ENCODE measurements around the gene ANTXR1. TPM values are rescaled to one million over a fixed set of nuclear protein-coding genes. Genes with fewer than 3 reads are reported as not detected.

The ANTXR1 gene
- total RNA-seq, 1 experiment from 2014 or later, result 37.3 TPM

GRCh38 chr2:69036926-69037325 lies 23.9 kb downstream of the ANTXR1 start:
- no peak overlapping the region for H2AFZ ChIP-seq (ENCODE audit: low read length)
- Mint-ChIP-seq H3K9me3 (no peaks in the 10 kb centered on the region), H3K36me3 (ENCODE audit: insufficient read depth in 1 of 3, low read depth in 3 of 3) (peaks cover 0 to 14% (median 0%) of the 10 kb centered on the region in 3 experiments; a peak in 3 of 7 replicates), H3K4me1 (peaks cover 10% of the 10 kb centered on the region in 2 experiments), H3K4me3 (no peak overlapping the region), H3K27me3 (ENCODE audit: low read depth) (no peaks in the 10 kb centered on the region), H3K27ac (no peak overlapping the region)
- TF ChIP-seq CTCF (conservative IDR thresholded peaks at IDR 0.05), result no peak
- H4K91ac ChIP-seq (ENCODE audit: insufficient read length, low read depth, low read length), result no peak overlapping the region
- H3K27me3 ChIP-seq (ENCODE audit: insufficient read depth, low read length), result no peaks in the 10 kb centered on the region
- no peaks in the 10 kb centered on the region; the same call in 1 of the 2 replicates for H3K4me1 ChIP-seq (ENCODE audit: insufficient read depth, low read length)
- no peaks in the 10 kb centered on the region for H4K20me1 ChIP-seq (ENCODE audit: control insufficient read depth, insufficient read depth, insufficient read length)
- no peak overlapping the region for H3K4me2 ChIP-seq (ENCODE audit: insufficient read depth, insufficient read length, low read length)
- H3K56ac ChIP-seq (ENCODE audit: insufficient read length, low read depth, low read length), result no peak overlapping the region
- no peak overlapping the region for H2BK5ac ChIP-seq (ENCODE audit: insufficient read length, low read length)
- H3K79me1 ChIP-seq (ENCODE audit: insufficient read depth, low read depth, low read length, poor library complexity, severe bottlenecking), result peaks cover 2% of the 10 kb centered on the region
- no peak overlapping the region for H2BK120ac ChIP-seq (ENCODE audit: low read depth, low read length, poor library complexity, severe bottlenecking)
- H2BK20ac ChIP-seq (ENCODE audit: low read depth, low read length, poor library complexity, severe bottlenecking), result no peak overlapping the region
- H3K4ac ChIP-seq (ENCODE audit: low read depth, low read length), result no peak overlapping the region
- no peak overlapping the region for H3K9ac ChIP-seq (ENCODE audit: extremely low read depth, insufficient read length, low read length)
- H4K8ac ChIP-seq (replicated peaks; ENCODE audit: insufficient read length, low read depth, low read length), result no peak overlapping the region
- no peak overlapping the region for H3K14ac ChIP-seq (ENCODE audit: insufficient read depth, low read length)
- H2BK15ac ChIP-seq (ENCODE audit: low read depth, low read length), result no peak overlapping the region
- no peaks in the 10 kb centered on the region for H3K23me2 ChIP-seq (ENCODE audit: insufficient read length, low read depth, low read length, poor library complexity, severe bottlenecking)
- no peak overlapping the region for H2BK12ac ChIP-seq (ENCODE audit: insufficient read length, low read depth, low read length)
- no peak for DNase-seq
- no peak overlapping the region for H4K5ac ChIP-seq (ENCODE audit: insufficient read length, low read depth, low read length)
- H2AK5ac ChIP-seq (ENCODE audit: insufficient read length, low read length), result no peak overlapping the region
- H3K23ac ChIP-seq (ENCODE audit: insufficient read length, low read depth, low read length), result no peak overlapping the region
- H3K18ac ChIP-seq (ENCODE audit: insufficient read length, low read depth, low read length), result no peak overlapping the region
- no peaks in the 10 kb centered on the region for H3K9me3 ChIP-seq (ENCODE audit: control insufficient read depth, low read depth, low read length)
- H3K27ac ChIP-seq (ENCODE audit: insufficient read length, low read depth, low read length), result no peak overlapping the region
- H3T11ph ChIP-seq (ENCODE audit: low read length), result no peak overlapping the region
- WGBS (ENCODE audit: extremely low coverage, insufficient read length, low lambda C conversion rate), result no CpG with 5 or more reads among the region's 4 CpGs
- H3K79me2 ChIP-seq (ENCODE audit: insufficient read depth, low read length), result no peaks in the 10 kb centered on the region
